Stromal cell of bone marrow (primary cell): ENCODE measurements around the gene HTR4.
"Not testable (repeated sequence)": the region's sequence is repeated elsewhere in the genome, so short reads cannot be mapped to it uniquely, and the experiment has no call there.

Experiments
- DNase-seq: peaks from one replicate; pipeline ENCODE4 v3.0.0-alpha.2; 2012; ENCODE audit warnings: low read depth

HTR4 gene

DNA sequence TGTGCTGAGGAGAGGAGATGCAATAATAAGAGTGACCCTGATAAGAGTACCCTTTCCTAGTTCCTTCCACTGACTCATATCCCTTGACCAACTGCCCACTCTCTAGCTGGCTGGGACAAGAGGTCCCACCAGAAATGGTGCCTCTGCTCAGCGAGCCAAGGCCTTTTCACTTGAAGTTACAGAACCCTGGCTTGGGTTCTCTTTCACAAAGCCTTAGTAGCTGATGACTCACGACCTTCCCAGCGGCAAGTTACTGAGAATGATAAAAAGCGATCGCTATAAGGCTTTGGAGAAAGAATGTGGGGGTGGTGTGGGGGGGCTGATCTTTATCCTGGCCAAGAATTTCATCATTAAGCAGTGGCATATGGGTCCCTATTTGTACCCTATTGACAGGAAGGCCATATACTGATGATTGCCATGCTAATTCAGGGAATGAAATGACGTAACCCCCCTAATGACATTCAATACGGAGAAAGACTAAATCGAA lies 180.3 kb downstream of the HTR4 start:
- DNase-seq, result no peak

DNA sequence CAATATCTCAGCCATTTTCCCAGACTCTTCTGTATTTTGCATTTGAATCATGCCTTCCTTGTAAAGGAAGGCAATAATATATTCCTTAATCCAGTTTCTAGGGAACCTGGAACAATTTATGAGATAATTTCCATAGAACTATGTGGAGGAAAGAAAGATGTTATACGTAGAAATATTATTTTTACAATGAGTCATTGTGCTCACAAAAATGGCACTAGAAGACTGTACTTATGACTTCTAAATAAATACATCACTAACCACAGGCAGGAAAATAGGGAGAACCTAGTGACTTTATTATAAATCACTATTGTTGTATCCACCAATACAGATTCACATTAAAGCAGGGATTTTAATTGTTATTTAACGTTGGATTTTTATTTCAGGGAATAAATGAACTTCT lies 182.9 kb downstream of the HTR4 start:
- no peak for DNase-seq

DNA sequence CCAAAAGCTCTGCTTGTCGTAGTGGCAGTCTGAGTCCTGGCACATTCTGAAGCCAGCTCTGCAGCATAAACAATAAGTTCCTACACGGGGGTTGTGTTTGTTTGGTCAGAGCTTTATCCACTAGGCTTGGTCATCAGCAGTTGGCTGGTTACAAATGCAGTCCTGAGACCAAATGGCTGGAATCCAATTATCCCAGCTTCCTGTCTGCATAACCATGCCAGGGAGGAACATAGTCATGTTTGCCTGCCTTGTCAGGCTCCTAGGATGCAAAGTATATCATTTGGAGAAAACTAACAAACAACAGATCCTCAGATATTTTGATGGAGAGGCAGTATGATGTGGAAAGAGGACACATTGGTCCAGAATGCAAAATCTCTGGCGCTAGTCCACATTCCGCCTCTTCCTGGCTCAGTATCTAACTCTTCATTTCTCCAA lies 184.8 kb downstream of the HTR4 start:
- peak; percentile 78 for DNase-seq

DNA sequence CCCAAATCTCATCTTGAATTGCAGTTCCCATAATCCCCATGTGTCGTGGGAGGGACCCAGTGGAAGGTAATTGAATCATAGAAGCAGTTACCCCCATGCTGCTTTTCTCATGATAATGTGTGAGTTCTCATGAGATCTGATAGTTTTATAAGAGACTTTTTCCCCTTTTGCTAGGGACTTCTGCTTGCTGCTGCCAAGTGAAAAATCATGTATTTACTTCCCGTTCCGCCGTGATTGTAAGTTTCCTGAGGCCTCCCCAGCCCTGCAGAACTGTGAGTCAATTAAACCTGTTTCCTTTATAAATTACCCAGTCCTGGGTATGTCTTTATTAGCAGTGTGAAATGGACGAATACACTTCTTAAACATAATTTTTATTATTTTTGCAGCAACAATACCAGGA lies 185.6 kb downstream of the HTR4 start:
- DNase-seq, result not testable (repeated sequence)

DNA sequence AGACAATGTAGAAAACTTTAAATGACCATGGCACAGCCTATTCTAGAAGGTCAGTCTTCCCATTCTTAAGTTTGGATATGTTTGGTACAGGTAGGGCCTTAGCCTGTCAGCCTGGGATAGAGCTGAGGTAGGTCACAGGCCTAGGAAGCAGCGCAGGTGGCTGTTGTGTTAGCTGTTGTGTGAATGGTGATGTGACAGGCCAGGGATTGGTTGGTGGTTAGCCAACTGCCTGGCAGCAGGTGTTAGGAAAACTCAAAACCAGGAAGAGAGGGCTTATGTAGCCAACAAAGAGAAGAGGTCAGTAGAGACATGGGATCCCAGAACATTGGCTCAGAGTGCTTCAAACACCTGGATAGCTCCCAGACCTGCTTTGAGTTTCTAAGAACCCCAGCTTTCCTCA lies 186.4 kb downstream of the HTR4 start:
- no peak for DNase-seq

DNA sequence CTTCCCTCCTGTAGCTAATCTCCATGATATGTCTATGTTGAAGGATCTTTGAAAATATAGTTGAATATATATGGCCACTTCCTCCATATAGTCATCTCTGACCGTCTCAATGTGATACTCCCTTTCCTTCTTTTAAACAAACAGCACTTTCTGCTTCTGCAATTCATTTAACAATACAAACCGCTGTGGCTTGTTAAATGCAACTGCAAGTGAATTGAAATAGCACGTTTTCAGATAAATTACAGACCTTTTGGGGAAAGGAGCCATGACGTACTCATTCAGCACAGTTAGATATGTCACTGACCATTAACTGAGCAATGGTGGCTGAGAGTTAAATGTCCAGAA lies 188.1 kb downstream of the HTR4 start:
- no peak for DNase-seq

DNA sequence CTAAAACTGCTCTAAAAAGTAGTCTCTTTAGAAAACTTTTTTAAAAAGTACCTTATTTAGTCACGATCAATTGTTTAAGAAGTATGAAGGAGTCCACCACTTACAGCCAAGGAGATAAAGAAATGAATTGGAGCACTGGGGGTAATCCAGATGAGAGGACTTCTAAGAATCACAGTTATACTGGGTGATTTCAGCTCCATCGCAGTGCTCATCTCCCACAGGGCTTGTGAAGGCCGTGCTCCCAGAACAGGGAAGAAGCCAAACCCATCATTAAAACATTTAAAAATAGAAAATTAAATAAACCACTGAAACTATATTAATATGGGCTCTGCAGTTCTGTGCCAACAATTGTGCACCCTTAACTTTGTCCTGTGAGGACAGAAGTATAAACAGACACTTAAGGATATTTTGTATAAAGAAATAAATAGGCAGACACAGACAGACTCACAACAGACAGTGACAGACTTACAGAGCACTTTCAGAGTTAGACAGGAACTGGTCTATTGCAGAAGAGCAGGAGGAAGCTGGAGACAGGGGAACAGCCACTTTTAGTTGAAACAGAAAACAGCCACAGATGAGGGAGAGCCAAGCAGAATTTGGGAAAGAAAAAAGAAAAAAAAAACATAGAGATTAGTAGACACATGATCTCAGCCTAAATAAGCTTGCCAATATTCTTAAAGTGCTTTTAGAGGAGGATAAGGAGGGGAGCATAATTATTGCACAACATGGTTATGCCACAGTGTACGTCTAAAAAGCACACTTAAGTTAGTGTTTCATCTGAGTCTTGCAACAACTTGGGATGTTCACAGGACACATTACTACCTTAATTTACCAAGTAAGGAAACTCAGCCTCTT lies 188.7 kb downstream of the HTR4 start:
- DNase-seq, result no peak

DNA sequence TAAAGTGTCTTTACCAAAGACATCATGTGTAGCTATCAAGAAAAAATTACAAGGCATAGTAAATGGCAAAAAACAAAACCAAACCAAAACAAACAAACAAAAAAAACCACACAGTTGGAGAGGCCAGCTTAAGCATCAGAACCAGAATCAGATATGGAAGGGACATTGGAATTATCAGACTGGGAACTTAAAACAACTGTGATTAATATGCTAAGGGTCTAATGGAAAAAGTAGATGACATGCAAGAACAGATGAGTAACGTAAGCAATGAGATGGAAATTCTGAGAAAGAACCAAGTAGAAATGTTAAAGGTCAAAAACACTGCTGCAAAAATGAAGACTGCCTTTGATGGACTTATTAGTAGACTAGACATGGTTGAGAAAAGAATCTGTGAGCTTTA lies 194.7 kb downstream of the HTR4 start:
- DNase-seq, result no peak

DNA sequence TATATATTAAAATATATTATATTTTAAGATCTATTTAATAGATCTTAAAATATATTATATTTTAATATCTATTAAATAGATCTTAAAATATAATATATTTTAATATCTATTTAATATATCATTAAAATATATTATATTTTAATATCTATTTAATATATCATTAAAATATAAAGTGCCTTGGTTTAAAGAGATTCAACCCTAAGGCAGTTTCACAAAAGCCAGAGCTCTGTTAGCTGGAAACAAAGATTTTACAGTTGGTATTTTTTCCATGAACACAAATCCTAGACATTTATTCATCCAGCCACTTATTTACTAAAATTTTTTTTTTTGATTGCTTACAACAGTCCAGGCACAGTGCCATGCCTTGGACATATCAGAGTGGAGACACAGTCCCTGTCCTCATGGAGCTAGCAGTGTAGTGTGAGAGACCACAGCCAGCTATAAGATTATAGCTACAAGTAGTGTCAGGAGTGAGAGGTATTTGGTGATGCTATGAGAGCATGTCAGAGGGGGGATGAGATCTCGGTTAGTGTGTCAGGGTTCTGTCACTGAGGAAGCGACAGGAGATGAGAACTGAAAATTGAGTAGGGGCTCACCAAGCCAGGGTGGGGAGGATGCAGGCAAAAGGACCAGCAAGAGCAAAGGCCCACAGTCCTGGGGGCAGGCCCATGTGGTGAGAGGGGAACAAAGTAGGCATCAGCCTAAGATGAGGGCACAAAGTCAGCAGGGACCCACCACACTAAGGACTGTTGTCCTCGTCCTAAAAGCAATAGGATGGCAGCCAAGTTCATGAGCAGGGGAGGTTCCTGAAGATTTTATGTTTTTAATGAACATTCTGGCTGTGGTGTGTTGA lies 196.1 kb downstream of the HTR4 start:
- no peak for DNase-seq

DNA sequence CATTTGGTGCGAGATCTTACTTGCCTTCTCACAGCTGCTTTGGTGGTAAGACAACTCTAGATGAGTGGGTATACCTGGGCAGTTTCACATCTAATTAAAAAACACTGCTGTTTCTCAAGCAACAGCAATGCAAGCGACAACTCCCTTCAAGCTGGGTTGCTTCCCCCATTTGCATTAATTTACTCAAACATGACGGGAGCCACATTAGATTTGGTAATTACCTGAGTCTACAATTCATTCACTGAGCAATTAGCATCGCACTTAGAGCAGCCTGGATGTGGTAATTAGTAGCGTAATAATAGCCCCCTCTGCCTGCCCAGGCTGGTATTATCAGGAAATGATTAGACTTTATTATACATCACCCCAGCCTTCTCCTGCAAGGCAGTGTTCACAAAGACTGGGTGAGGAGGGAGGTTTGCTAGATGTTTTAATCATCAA lies 197.1 kb downstream of the HTR4 start:
- no peak for DNase-seq

DNA sequence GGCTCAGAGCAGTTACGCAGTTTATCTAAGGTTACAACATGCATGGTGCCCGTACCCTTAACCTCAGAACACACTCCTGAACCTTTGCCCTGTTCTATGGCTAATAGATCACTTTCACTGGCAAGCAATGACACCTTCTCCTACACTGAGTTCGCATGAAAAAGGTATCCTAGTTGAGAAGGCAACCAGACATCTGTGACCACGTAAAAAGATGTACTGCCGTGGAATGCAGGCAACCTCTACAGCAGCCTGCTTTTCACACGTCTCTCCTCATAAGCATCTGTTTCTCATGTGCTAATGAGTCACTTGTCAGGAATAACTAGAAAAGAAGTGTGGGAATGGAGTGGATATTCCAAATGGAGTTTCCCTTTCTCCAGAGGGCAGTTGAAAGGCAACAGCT lies 199.1 kb downstream of the HTR4 start:
- DNase-seq, result peak; percentile 9

DNA sequence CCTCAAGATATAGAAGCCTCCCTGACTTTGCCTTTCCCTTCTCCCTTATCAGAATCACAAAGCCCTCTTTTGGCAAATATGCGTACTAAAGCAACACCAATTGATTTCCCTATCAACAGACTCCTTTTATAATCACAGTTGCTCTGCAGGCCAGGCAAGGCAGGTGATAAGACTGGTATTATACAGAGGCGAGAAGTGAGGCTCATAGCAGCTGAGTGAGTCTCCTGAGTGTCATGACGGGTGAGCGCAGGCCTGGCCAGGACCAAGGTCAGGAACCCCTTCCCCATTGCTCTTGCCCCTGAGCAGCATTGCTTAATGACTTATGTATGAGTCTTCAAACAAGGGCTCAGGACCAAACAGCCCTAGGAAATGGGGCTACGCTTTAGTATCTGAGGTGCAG lies 199.8 kb downstream of the HTR4 start:
- no peak for DNase-seq

DNA sequence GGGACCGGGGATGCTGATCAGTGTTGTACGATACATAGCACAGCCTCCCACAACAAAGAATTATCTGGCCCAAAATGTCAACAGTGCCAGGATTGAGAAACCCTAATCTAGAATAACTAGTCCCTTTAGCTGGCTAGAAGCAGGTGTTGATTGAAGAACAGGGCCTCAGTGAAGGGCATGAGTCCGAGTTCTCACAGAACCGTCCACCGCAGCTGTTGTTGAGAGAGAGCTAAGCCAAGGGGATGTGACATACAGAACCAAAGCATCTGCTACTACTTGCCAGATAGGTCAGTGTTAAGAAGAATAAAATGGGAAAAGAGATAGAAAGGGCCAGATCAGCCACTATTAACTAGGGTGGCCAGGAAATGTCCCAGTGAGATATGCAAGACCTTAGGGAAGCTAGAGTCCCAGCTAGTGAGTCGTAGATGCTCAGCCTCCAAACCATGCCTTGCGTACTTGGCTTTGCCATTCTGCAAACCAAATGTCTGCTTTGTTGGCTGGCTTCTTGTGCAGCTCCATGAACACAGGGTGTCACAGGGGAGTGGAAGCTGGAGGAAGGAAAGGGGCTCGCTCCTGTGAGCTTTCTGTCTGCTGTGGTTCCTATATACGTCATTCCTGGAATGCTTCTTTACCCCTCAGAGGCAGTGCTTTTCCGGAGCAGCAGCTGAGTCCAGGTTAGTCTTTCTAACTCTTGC lies 201.7 kb downstream of the HTR4 start:
- DNase-seq, result no peak

DNA sequence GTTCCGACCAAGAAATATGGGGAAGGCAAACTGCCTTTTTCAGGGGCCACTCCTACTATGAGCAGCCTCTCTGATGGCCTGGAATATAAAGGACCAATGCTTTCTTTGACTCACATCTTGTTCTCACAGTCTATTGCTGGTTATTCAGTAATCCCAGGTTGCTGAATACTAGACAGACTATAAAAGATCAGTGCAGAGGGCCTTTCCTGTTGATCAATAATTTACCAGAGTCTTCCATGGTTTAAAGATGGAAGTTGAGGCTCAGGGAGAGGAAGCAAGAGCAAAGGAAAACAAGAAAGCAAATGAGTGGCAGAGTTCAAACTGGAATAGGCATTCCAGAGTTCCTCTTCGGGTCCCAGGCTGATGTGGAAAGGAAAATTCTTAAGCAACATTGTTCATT lies 207.7 kb downstream of the HTR4 start:
- no peak for DNase-seq

DNA sequence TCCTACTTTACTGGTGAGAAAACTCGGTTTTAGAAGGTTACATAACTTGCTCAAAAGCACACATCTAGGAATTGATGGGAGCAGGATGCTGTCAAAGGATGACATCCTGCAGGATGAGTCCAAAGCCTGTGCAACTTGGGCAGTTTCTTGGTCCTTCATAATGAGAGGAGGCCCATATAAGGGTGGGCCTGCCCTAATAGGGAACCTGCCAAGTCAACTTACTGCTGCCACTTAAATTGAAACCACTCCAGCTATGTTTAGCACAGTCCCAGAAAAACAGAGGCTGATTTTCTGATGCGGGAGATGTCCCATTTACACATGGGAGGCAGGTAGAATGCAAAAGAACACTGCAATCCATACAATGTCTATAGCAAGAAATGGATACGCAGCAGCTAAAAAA lies 208.7 kb downstream of the HTR4 start:
- no peak for DNase-seq

DNA sequence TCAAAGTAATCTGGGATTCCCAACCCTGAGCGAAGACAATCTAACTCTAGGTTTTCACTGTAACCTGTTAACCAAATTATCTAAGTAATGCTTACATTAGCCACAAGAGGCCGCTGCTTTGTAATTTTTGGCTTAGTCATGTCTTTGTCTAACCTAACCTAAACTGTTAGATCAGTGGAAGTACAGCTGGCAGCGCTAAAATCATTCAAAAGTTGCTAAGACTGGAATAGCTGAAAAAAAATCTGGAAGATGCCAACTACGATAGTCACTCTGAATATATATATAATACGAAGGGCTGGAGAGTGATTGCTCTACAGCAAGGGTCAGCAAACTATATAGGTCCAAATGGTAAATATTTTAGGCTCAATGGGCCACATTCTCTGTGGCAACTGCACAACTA lies 210.3 kb downstream of the HTR4 start:
- peak; percentile 54 for DNase-seq

DNA sequence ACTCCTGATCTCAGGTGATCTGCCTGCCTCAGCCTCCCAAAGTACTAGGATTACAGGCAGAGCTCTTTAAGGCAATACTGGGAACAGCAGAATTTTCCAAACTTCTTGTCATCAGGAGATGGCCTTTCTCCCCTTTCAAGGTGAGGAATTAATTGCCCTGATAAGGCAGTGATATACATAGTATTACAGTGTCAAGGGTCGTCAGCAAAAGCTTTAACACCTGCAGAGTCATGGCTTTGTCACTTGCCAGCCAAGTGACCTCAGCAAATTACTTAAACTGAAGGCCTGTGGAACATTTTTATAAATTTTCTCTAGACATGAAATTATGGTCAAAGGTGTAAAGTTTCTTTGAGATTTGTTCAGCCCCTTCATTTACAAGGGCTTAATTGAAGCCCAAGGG lies 211.1 kb downstream of the HTR4 start:
- DNase-seq, result no peak

DNA sequence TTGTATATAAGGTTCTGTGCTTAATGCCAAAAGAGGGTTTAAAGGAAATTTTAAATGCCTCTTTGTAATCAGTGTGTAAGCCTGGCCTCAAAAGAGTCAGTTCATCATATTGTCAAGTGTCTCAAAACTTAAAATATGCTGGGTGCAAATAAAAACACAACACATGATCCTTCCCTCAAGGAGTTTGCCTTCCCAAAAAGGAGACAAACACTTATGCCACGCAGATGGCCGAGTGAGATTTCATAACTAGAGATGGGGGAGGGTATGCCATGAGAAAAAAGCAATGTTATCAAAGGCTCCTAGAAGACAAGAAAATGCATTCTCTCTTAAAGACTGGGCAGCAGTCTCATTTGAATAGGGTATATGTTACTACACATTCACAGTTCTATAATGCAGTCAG lies 215.4 kb downstream of the HTR4 start:
- no peak for DNase-seq

DNA sequence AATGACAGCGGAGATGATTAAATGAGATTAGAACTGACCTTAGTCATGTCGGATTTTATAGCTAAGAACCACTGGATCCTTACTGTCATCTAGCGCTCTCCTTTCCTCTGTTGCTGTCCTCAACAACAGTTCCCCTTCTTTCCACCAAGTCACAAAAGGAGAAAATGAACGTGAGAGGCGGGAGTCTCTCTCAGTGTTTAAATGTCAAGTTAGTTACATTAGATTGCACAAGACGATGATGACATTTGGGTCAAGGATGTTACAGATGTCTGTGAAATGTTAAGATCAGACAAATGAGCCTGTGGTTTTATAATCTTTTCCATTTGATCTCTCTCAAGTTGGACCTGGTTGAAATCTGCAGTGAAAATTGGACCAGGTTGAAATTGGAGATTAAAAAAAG lies 217.1 kb downstream of the HTR4 start:
- no peak for DNase-seq

DNA sequence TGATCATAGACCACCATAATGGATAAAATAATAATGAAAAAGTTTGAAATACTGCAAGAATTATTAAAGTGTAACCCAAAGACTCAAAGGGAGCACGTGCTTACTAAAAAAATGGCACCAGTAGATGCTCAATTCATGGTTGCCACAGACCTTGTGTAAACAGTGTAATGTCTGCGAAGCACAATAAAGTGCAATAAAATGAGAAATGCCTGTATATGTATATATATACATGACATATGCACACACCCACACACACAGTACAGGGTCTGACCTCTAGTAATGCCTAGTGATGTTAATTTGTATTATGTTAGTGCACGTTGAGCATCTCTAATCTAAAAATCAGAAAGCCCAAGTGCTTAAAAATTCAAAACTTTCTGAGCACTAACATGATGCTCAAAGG lies 218.3 kb downstream of the HTR4 start:
- DNase-seq, result no peak

DNA sequence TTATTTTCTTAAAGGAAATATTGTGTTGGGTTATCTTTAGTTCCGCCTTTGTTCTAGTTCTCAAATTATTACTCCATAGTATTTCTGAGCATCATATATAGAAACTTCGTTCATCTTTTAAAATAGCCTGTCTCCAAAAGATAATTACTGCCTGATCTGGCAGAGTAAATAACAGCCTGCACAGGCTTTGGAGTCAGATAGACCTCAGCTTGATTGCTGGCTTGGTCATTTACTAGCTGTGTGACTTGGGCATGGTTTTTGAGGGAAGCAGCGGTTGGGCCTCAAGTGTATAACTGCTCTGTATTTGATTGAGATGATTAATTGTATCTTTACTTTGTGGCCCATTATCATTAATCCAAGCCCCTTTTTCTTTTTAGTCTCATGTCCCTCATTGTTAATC lies 220.5 kb downstream of the HTR4 start:
- DNase-seq, result no peak
